GM12865 (cell line): ENCODE results near the gene ABHD5.

Experiments used
- DNase-seq: peaks from one replicate; pipeline ENCODE4 v3.0.0; 2010; ENCODE audit warnings: low read depth
- H3K4me3 ChIP-seq: 2 replicates; pipeline ENCODE4 v1.5.1; 2011; ENCODE audit warnings: mild to moderate bottlenecking, low read depth, low read length, control low read depth
- TF ChIP-seq, protein P1 (sequence below): IDR thresholded peaks from 2 replicates; pipeline ENCODE4 v1.5.1; 2011; ENCODE audit warnings: low read length, control low read depth, low read depth, inconsistent platforms; ENCODE audit not compliant: insufficient read depth; ENCODE audit errors: missing control alignments

ABHD5 gene

DNA sequence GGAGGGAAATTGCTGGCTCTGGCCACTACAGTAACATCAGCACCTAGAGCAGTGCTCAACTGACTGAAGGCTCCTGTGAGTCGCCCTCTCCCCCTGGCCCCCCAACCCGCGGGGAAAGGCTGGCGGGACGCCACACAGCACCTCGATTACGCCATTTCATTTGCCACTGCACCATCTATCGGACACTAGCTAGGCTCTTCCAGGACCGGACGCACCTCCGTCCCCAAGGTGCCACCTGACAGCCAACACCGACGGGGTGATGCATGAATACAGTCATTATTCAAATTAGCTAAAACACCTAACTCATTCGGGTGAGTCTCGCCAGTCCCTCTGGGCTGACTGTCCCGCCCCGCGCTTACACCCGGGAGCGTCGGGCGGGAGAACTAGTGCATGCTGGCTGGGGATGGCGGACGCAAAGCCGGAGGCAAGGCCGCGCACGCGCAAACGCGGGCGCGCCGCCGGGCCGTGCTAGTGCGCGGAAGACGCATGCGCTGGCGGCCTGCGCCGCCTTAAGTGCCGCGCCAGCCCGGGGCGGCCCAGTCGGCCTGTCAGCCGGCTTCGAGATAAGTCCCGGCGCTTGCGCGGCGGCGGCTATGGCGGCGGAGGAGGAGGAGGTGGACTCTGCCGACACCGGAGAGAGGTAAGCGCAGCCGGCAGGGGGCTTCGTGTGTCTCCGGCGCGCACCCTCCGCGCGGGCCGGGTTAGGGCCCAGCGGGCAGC, at the start of gene ABHD5:
Gene ABHD5, plus strand, starts transcription at position 539 of the 720 bp plus-strand sequence. Its CDS starts 55 bp downstream, at position 594.
- TF ChIP-seq, protein P1, sequence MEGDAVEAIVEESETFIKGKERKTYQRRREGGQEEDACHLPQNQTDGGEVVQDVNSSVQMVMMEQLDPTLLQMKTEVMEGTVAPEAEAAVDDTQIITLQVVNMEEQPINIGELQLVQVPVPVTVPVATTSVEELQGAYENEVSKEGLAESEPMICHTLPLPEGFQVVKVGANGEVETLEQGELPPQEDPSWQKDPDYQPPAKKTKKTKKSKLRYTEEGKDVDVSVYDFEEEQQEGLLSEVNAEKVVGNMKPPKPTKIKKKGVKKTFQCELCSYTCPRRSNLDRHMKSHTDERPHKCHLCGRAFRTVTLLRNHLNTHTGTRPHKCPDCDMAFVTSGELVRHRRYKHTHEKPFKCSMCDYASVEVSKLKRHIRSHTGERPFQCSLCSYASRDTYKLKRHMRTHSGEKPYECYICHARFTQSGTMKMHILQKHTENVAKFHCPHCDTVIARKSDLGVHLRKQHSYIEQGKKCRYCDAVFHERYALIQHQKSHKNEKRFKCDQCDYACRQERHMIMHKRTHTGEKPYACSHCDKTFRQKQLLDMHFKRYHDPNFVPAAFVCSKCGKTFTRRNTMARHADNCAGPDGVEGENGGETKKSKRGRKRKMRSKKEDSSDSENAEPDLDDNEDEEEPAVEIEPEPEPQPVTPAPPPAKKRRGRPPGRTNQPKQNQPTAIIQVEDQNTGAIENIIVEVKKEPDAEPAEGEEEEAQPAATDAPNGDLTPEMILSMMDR, result peak; percentile 39
- H3K4me3 ChIP-seq, result peak within 1 kb of the TSS; percentile 82
- DNase-seq, result peak; percentile 98

DNA sequence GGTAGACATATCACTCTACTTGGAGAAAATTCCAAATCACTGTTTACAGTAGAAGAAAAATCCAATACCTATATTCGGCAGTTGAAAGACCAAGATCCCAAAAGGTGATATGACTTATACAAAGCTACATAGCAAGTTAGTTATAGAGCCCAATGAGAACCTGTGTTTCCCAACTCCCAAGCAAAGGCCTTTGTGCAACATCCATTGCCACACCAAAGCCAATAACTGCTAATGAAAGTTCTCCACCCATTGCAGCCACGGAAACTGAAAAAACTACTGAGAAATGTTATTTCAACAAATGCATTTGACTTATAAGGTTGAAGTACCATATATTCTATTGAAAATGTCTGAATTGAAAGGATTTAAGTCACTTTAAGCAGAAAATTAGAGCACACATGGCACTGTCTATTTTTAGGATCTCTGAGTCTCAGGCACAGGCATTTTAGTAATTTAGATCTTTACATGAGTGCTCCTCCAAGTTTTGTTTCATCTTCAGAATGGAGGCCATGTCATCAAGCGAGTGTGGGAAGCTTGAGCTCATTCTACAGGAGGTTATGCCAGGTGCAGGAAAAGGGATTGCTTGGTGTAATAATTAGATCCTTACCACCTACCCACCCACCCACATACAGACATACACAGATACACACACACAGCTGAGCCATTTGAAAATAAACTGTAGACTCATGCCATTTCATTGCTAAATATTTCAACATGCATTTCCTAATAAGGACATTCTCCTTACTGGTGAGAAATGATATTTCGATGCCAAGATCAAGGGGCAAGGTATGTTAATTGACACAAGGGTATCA, 49.2 kb upstream of the ABHD5 start:
- no peak for DNase-seq
- no peak overlapping the region for H3K4me3 ChIP-seq
- TF ChIP-seq, protein P1, result no peak

GRCh38 chr3:43644443-43644842, 46.3 kb upstream of the ABHD5 start:
- H3K4me3 ChIP-seq, result no peak overlapping the region
- no peak for DNase-seq
- TF ChIP-seq, protein P1, result no peak

- TF ChIP-seq, protein P1, result no peak
- no peak for DNase-seq
- no peak overlapping the region for H3K4me3 ChIP-seq
Observed at GRCh38 chr3:43647331-43648166, 43.2 kb upstream of the ABHD5 start.

DNA sequence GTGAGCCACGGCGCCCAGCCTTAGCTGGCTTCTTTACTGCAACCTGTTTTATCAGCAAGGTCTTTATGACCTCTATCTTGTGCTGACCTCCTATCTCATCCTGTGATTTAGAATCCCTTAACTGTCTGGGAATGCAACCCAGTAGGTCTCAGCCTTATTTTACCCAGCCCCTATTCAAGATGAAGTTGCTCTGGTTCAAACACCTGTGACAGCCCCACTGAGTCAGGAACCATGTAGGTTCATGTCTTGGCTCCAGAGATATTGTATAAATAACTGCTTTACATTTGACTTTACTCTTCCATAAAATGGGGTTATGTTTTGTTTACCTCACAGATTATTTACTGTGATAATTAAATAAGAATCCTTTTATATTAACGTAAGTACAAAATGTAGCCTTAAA, 41.8 kb upstream of the ABHD5 start:
- TF ChIP-seq, protein P1, result no peak
- DNase-seq, result no peak
- H3K4me3 ChIP-seq, result no peak overlapping the region

DNA sequence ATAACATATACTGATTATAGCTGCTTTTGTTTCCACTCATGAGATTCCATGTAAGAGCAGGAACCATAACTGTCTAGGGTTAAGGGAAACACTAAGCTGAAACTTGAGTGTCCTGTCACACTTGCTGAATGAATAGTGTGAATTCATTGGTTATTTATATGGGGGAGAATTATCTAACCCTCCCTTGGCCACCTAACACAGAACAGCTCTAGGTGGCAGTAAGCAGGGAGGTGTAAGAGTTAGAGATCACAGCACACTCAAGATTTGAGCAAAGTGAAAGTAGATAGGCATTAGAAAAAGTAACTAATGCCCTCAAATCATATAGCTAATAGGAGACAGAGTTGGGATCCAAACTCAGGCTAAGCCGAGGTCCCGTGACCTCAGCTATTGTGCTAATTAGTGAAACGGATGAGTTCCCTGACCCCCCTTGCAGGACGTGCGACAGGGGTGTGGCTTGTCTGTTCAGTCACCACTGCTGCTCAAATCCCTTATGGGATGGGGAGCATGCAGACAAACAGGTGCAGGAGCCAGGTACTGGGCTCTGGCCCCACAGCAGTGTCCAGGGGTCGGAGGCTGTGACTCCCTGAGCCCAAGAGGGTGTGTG, 41.3 kb upstream of the ABHD5 start:
- TF ChIP-seq, protein P1, result no peak
- no peak for DNase-seq
- no peak overlapping the region for H3K4me3 ChIP-seq
